ENCODE results near the gene ADPRM. TPM values are rescaled to one million over a fixed set of nuclear protein-coding genes. Genes with fewer than 3 reads are reported as not detected.

ADPRM gene
- total RNA-seq, 1 experiment from 2014 or later, result 2.9 TPM

DNA sequence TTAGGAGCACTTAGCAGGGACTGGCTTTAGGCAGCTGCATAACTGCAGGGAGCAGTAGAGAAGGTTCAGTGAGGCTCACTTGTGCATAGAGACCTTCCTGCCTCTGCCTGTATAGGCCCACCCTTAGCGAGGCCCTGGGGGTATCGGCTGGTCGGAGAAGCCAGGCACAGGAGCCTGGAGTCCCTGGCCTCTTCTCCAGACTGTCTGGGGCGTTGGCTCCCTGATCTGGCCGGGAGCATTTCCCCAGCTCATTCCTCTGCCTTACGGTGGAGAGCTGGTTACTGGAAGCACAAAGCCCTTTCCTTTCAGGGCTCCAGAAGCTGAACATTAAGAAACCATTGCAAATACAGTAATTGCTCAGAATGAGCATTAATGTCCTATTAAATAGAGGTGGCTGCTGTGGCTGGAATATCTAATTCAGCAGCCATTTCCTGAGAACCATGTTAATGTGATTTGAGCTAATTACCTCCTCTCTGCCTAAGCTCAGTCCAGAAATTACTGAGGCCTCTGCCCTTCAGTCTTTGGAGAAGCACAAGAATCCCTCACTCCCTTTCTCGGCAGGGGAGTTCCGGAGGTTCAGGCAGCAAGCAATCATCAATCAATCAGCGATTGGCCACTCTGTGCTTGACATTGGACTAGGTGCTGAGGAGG lies 51.3 kb downstream of the ADPRM start:
- ChIA-PET POLR2A (ENCODE audit: unreplicated experiment) (interaction anchor here (0.6 kb wide), 1 partner anchor 121 kb away, joined by 3 read pairs; no protein-coding TSS in a partner anchor), CTCF (no interaction called here)
- H3K4me2 ChIP-seq (ENCODE audit: low read length), result no peak overlapping the region
- no peaks in the 10 kb centered on the region for H3K79me2 ChIP-seq (ENCODE audit: low read length)
- H3K4me3 ChIP-seq (ENCODE audit: low read length), result no peak overlapping the region
- no peaks in the 10 kb centered on the region for H3F3A ChIP-seq (ENCODE audit: low read length, unreplicated experiment)
- no TSS peak for BruUV-seq (replicated peaks)
- H2AFZ ChIP-seq (ENCODE audit: low read length), result no peak overlapping the region
- no peak for DNase-seq
- intact Hi-C loops (cut with micrococcal nuclease), result no loop called here
- no peaks in the 10 kb centered on the region; the same call in 1 of the 2 replicates for H3K4me1 ChIP-seq (ENCODE audit: insufficient read depth, low read length)
- no peak overlapping the region for H3K9ac ChIP-seq (ENCODE audit: low read length)
- no peaks in the 10 kb centered on the region for H3K9me3 ChIP-seq (ENCODE audit: low read length)
- H3K27ac ChIP-seq (ENCODE audit: low read length), result no peak overlapping the region
- peaks cover 5% of the 10 kb centered on the region; the same call in 1 of the 2 replicates for H3K27me3 ChIP-seq (ENCODE audit: low read length)
- ATAC-seq, result no peak
- no peaks in the 10 kb centered on the region for H4K20me1 ChIP-seq (ENCODE audit: low read length)
- no peak for TF ChIP-seq EZH2phosphoT487 (IDR thresholded peaks at IDR 0.05; ENCODE audit: borderline replicate concordance, low read length)
- TF ChIP-seq, protein P1, sequence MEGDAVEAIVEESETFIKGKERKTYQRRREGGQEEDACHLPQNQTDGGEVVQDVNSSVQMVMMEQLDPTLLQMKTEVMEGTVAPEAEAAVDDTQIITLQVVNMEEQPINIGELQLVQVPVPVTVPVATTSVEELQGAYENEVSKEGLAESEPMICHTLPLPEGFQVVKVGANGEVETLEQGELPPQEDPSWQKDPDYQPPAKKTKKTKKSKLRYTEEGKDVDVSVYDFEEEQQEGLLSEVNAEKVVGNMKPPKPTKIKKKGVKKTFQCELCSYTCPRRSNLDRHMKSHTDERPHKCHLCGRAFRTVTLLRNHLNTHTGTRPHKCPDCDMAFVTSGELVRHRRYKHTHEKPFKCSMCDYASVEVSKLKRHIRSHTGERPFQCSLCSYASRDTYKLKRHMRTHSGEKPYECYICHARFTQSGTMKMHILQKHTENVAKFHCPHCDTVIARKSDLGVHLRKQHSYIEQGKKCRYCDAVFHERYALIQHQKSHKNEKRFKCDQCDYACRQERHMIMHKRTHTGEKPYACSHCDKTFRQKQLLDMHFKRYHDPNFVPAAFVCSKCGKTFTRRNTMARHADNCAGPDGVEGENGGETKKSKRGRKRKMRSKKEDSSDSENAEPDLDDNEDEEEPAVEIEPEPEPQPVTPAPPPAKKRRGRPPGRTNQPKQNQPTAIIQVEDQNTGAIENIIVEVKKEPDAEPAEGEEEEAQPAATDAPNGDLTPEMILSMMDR (conservative IDR thresholded peaks at IDR 0.05; ENCODE audit: low read depth, low read length), result no peak
- TF ChIP-seq EZH2 (IDR thresholded peaks at IDR 0.05; ENCODE audit: low read length, unreplicated experiment), result no peak
- no peaks in the 10 kb centered on the region for H3K36me3 ChIP-seq (ENCODE audit: low read depth, low read length)
- H3K9me2 ChIP-seq (replicated peaks; ENCODE audit: low read length), result no peaks in the 10 kb centered on the region

DNA sequence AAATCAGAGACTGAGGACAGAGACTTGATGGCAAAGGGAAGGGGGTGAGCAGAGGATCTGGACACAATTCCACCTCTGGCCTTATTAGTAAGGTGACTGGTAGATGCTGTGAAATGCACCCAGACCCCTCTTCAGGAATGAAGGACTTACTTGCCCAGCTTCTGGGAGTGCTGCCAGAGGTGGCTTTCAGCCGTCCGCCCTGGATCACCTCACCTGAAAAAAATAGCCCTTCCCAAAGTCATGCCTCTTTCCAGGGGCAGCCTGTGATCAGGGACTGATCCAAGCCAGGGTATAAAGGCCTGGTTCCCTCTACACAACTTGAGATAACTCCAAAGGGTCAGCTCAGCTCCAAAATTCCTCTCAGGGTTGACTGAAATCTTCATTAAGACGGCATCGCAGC lies 52.8 kb downstream of the ADPRM start:
- DNase-seq, result no peak
- H3K9me3 ChIP-seq (ENCODE audit: low read length), result no peaks in the 10 kb centered on the region
- peaks cover 5% of the 10 kb centered on the region; the same call in 1 of the 2 replicates for H3K27me3 ChIP-seq (ENCODE audit: low read length)
- no peak overlapping the region for H3K27ac ChIP-seq (ENCODE audit: low read length)
- H4K20me1 ChIP-seq (ENCODE audit: low read length), result no peaks in the 10 kb centered on the region
- H3K79me2 ChIP-seq (ENCODE audit: low read length), result no peaks in the 10 kb centered on the region
- TF ChIP-seq, protein P1 (conservative IDR thresholded peaks at IDR 0.05; ENCODE audit: low read depth, low read length), result no peak
- TF ChIP-seq EZH2phosphoT487 (IDR thresholded peaks at IDR 0.05; ENCODE audit: borderline replicate concordance, low read length) (no peak), EZH2 (IDR thresholded peaks at IDR 0.05; ENCODE audit: low read length, unreplicated experiment) (no peak)
- no peaks in the 10 kb centered on the region for H3K9me2 ChIP-seq (replicated peaks; ENCODE audit: low read length)
- ChIA-PET CTCF (no interaction called here), POLR2A (ENCODE audit: unreplicated experiment) (no interaction called here)
- H3K36me3 ChIP-seq (ENCODE audit: low read depth, low read length), result no peaks in the 10 kb centered on the region
- no peak overlapping the region for H3K4me3 ChIP-seq (ENCODE audit: low read length)
- no peaks in the 10 kb centered on the region; the same call in 1 of the 2 replicates for H3K4me1 ChIP-seq (ENCODE audit: insufficient read depth, low read length)
- no TSS peak for BruUV-seq (replicated peaks)
- intact Hi-C loops (cut with micrococcal nuclease), result no loop called here
- H3F3A ChIP-seq (ENCODE audit: low read length, unreplicated experiment), result no peaks in the 10 kb centered on the region
- no peak overlapping the region for H3K9ac ChIP-seq (ENCODE audit: low read length)
- ATAC-seq, result no peak
- H3K4me2 ChIP-seq (ENCODE audit: low read length), result no peak overlapping the region
- H2AFZ ChIP-seq (ENCODE audit: low read length), result no peak overlapping the region

DNA sequence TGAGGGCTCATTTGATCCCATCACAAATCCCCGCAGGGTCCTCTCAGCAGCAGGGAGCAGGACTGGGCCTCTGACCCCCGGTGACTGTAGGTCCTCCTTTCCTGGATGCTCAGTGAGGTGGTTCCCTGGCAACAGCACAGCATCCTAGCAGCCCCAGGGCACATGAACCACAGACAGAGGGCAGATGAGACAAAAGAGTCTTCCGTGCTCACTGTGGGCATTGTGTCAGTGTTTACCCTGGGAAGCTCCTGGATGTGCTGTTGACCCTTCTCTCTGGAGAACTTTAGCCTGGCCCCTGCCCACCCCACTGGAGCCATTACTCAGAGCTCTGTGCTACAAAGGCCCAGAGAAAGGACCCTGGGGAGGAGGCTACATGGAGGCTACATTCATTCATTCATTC lies 54.2 kb downstream of the ADPRM start:
- no peaks in the 10 kb centered on the region for H3K9me2 ChIP-seq (replicated peaks; ENCODE audit: low read length)
- ChIA-PET CTCF (no interaction called here), POLR2A (ENCODE audit: unreplicated experiment) (no interaction called here)
- no peak overlapping the region for H3K4me2 ChIP-seq (ENCODE audit: low read length)
- DNase-seq (no peak), ATAC-seq (no peak)
- no peak overlapping the region for H3K4me3 ChIP-seq (ENCODE audit: low read length)
- no peak overlapping the region for H3K27ac ChIP-seq (ENCODE audit: low read length)
- intact Hi-C loops (cut with micrococcal nuclease), result no loop called here
- H3K4me1 ChIP-seq (ENCODE audit: insufficient read depth, low read length), result no peaks in the 10 kb centered on the region; the same call in 1 of the 2 replicates
- H3F3A ChIP-seq (ENCODE audit: low read length, unreplicated experiment), result no peaks in the 10 kb centered on the region
- H3K9me3 ChIP-seq (ENCODE audit: low read length), result no peaks in the 10 kb centered on the region
- no peaks in the 10 kb centered on the region for H3K36me3 ChIP-seq (ENCODE audit: low read depth, low read length)
- no peaks in the 10 kb centered on the region for H3K79me2 ChIP-seq (ENCODE audit: low read length)
- TF ChIP-seq, protein P1 (conservative IDR thresholded peaks at IDR 0.05; ENCODE audit: low read depth, low read length), result no peak
- TF ChIP-seq EZH2phosphoT487 (IDR thresholded peaks at IDR 0.05; ENCODE audit: borderline replicate concordance, low read length) (no peak), EZH2 (IDR thresholded peaks at IDR 0.05; ENCODE audit: low read length, unreplicated experiment) (no peak)
- no TSS peak for BruUV-seq (replicated peaks)
- no peak overlapping the region for H2AFZ ChIP-seq (ENCODE audit: low read length)
- peaks cover 5% of the 10 kb centered on the region; the same call in 1 of the 2 replicates for H3K27me3 ChIP-seq (ENCODE audit: low read length)
- H3K9ac ChIP-seq (ENCODE audit: low read length), result no peak overlapping the region
- H4K20me1 ChIP-seq (ENCODE audit: low read length), result no peaks in the 10 kb centered on the region

All from PC-3 (cell line).